Liver (tissue), 9 donors: ENCODE measurements around the gene YPEL4. TPM values are rescaled to one million over a fixed set of nuclear protein-coding genes. Genes with fewer than 3 reads are reported as not detected.
A peak's percentile ranks its signal among the peaks of the same experiment; 100 is the strongest.

Experiments
- DNase-seq: peaks from one replicate; pipeline ENCODE4 v3.0.0-alpha.2; 2017; ENCODE audit warnings: low spot score
- H3K27ac ChIP-seq, 2 donors: one replicate each; pipeline ENCODE4 v1.7.0; 2013; ENCODE audit warnings: inconsistent platforms in 2 of 2, low read length in 2 of 2, control low read depth in 1 of 2, low read depth in 1 of 2, mild to moderate bottlenecking in 1 of 2
- H3K27me3 ChIP-seq, 4 donors: one replicate each; pipeline versions ENCODE4 v1.6.1 to v1.7.0; 2013; ENCODE audit warnings: low read length in 3 of 4, inconsistent platforms in 1 of 4, mild to moderate bottlenecking in 1 of 4, moderate library complexity in 1 of 4; ENCODE audit not compliant: control insufficient read depth in 4 of 4, insufficient read depth in 4 of 4
- H3K36me3 ChIP-seq, 4 donors: one replicate each; pipeline versions ENCODE4 v1.6.1 to v1.7.0; 2013; ENCODE audit warnings: low read length in 3 of 4, mild to moderate bottlenecking in 3 of 4, low read depth in 1 of 4, moderate library complexity in 1 of 4; ENCODE audit not compliant: control insufficient read depth in 4 of 4, insufficient read depth in 3 of 4
- H3K4me1 ChIP-seq, 4 donors: one replicate each; pipeline versions ENCODE4 v1.6.1 to v1.7.0; 2013; ENCODE audit warnings: low read length in 3 of 4, mild to moderate bottlenecking in 3 of 4, moderate library complexity in 1 of 4; ENCODE audit not compliant: control insufficient read depth in 4 of 4, insufficient read depth in 4 of 4
- H3K4me3 ChIP-seq, 3 donors: one replicate each; pipeline versions ENCODE4 v1.6.1 to v1.7.0; 2013; ENCODE audit warnings: low read length in 3 of 3, control low read depth in 1 of 3, low read depth in 1 of 3, mild to moderate bottlenecking in 1 of 3
- H3K9ac ChIP-seq, 2 donors: one replicate each; pipeline ENCODE4 v1.7.0; 2013; ENCODE audit warnings: low read length in 2 of 2, mild to moderate bottlenecking in 2 of 2, moderate library complexity in 2 of 2, control low read depth in 1 of 2, low read depth in 1 of 2
- H3K9me3 ChIP-seq, 4 donors: one replicate each; pipeline versions ENCODE4 v1.6.1 to v1.7.0; 2013; ENCODE audit warnings: low read length in 3 of 4; ENCODE audit not compliant: control insufficient read depth in 4 of 4
- EGR1 ChIP-seq, 2 donors: IDR thresholded peaks; 2 replicates each; pipeline ENCODE4 v1.6.1; 2016 to 2018; ENCODE audit warnings: antibody characterized with exemption in 2 of 2, low read depth in 2 of 2
- FOXA1 ChIP-seq: IDR thresholded peaks from 2 replicates; pipeline ENCODE4 v1.6.1; 2016; ENCODE audit warnings: antibody characterized with exemption
- FOXA2 ChIP-seq: IDR thresholded peaks from 2 replicates; pipeline ENCODE4 v1.6.1; 2016; ENCODE audit warnings: antibody characterized with exemption
- GABPA ChIP-seq, 2 donors: IDR thresholded peaks in 1 of 2; conservative IDR thresholded peaks in 1 of 2; 2 replicates each; pipeline ENCODE4 v1.6.1; 2016; ENCODE audit warnings: antibody characterized with exemption in 2 of 2, mild to moderate bottlenecking in 1 of 2, moderate library complexity in 1 of 2
- HNF4A ChIP-seq, 2 donors: conservative IDR thresholded peaks; 2 replicates each; pipeline ENCODE4 v1.6.1; 2016; ENCODE audit warnings: antibody characterized with exemption in 2 of 2, mild to moderate bottlenecking in 2 of 2
- HNF4G ChIP-seq: IDR thresholded peaks from 2 replicates; pipeline ENCODE4 v1.6.1; 2016; ENCODE audit warnings: antibody characterized with exemption
- JUND ChIP-seq, 2 donors: IDR thresholded peaks; 2 replicates each; pipeline ENCODE4 v1.6.1; 2016; ENCODE audit warnings: antibody characterized with exemption in 2 of 2
- NR2F2 ChIP-seq: IDR thresholded peaks from 2 replicates; pipeline ENCODE4 v1.6.1; 2016; ENCODE audit warnings: antibody characterized with exemption
- RAD21 ChIP-seq, 2 donors: IDR thresholded peaks; 2 replicates each; pipeline ENCODE4 v1.6.1; 2016; ENCODE audit warnings: antibody characterized with exemption in 2 of 2, mild to moderate bottlenecking in 2 of 2
- REST ChIP-seq: IDR thresholded peaks from 2 replicates; pipeline ENCODE4 v1.6.1; 2016; ENCODE audit warnings: antibody characterized with exemption, mild to moderate bottlenecking
- RXRA ChIP-seq, 2 donors: IDR thresholded peaks; 2 replicates each; pipeline ENCODE4 v1.6.1; 2017 to 2018; ENCODE audit warnings: antibody characterized with exemption in 2 of 2, mild to moderate bottlenecking in 1 of 2
- SP1 ChIP-seq: IDR thresholded peaks from 2 replicates; pipeline ENCODE4 v1.6.1; 2018; ENCODE audit warnings: antibody characterized with exemption, mild to moderate bottlenecking
- TAF1 ChIP-seq: conservative IDR thresholded peaks from 2 replicates; pipeline ENCODE4 v1.6.1; 2016; ENCODE audit warnings: antibody characterized with exemption, mild to moderate bottlenecking
- YY1 ChIP-seq: IDR thresholded peaks from 2 replicates; pipeline ENCODE4 v1.6.1; 2016; ENCODE audit warnings: antibody characterized with exemption, mild to moderate bottlenecking
- ZBTB33 ChIP-seq: IDR thresholded peaks from 2 replicates; pipeline ENCODE4 v1.6.1; 2016; ENCODE audit warnings: antibody characterized with exemption
- WGBS: extraction: QIAGEN DNeasy Blood & Tissue Kit; methylation state at CpG from one replicate; pipeline ENCODE4 v1.1.7; 2013; 5-methylcytosine and 5-hydroxymethylcytosine counted together
- polyA plus RNA-seq, 2 donors: library from polyadenylated mRNA; stranded (reverse) in 1 of 2; unstranded in 1 of 2; fragments of 200-250 nt in 1 of 2; fragments of >200 nt in 1 of 2; fragmentation: Nextera tagmentation in 1 of 2; extraction: Ambion mirVana in 1 of 2; gene quantifications; one replicate each; pipeline versions ENCODE4 v1.2.1 to v1.2.3, GENCODE V29; 2013 to 2015
- total RNA-seq, 2 donors: library from RNA; depleted of rRNA; stranded (reverse); fragments of >200 nt; gene quantifications; one replicate each; pipeline ENCODE4 v1.2.3, GENCODE V29; 2014
- TF ChIP-seq, protein P1 (sequence below): IDR thresholded peaks from 2 replicates; pipeline ENCODE4 v1.6.1; 2016; ENCODE audit warnings: antibody characterized with exemption
- TF ChIP-seq, protein P2 (sequence below): IDR thresholded peaks from 2 replicates; pipeline ENCODE4 v1.6.1; 2016; ENCODE audit warnings: antibody characterized with exemption
- TF ChIP-seq, protein P3 (sequence below): fragments of 150-350 bp; IDR thresholded peaks from 2 replicates; pipeline ENCODE4 v1.5.1; 2017; ENCODE audit warnings: improper control_type of control experiment, low read depth, low read length; ENCODE audit not compliant: missing input control
- donor health status: healthy.
- donor health status: healthy.
- donor health status: healthy.
- donor health status: healthy.
- donor health status: healthy.

YPEL4 gene
- total and polyA plus RNA-seq, 4 donors = 0.08 to 19.9 (median 0.22) TPM

- TF ChIP-seq RAD21 (IDR thresholded peaks at IDR 0.05) (peak; percentile 13 to 21), HNF4G (no peak), NR2F2 (peak; percentile 32), HNF4A (conservative IDR thresholded peaks at IDR 0.05) (peak in 1 of 2 donors; percentile 21), SP1 (peak; percentile 83), RXRA (IDR thresholded peaks at IDR 0.05) (peak; percentile 48 to 61), JUND (IDR thresholded peaks at IDR 0.05) (peak; percentile 11 to 23), YY1 (peak; percentile 86), FOXA1 (no peak), EGR1 (IDR thresholded peaks at IDR 0.05; ENCODE audit: low read depth in 2 of 2) (peak; percentile 90 to 99), TAF1 (no peak), GABPA (IDR thresholded peaks at IDR 0.05 in 1 of 2, conservative IDR thresholded peaks at IDR 0.05 in 1 of 2) (peak; percentile 52 to 93), ZBTB33 (peak; percentile 98), REST (no peak), FOXA2 (no peak)
- TF ChIP-seq, protein P1, sequence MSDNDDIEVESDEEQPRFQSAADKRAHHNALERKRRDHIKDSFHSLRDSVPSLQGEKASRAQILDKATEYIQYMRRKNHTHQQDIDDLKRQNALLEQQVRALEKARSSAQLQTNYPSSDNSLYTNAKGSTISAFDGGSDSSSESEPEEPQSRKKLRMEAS = peak; percentile 99
- TF ChIP-seq, protein P2, sequence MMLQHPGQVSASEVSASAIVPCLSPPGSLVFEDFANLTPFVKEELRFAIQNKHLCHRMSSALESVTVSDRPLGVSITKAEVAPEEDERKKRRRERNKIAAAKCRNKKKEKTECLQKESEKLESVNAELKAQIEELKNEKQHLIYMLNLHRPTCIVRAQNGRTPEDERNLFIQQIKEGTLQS = no peak
- no peaks in the 10 kb centered on the region for H3K9me3 ChIP-seq
- peak within 1 kb of the TSS; percentile 86 to 97 for H3K9ac ChIP-seq
- H3K36me3 ChIP-seq = peaks cover 9 to 24% (median 15%) of the 10 kb centered on the region in 4 donors
- DNase-seq = peak; percentile 97
- H3K4me3 ChIP-seq = peak within 1 kb of the TSS; percentile 83 to 100 (median 87)
- H3K27me3 ChIP-seq = no peaks in the 10 kb centered on the region
- peaks cover 3 to 17% (median 8%) of the 10 kb centered on the region in 4 donors for H3K4me1 ChIP-seq
- peak within 1 kb of the TSS; percentile 90 to 91 for H3K27ac ChIP-seq
- WGBS = under 1% methylated on average over 45 of the region's 45 CpGs
These were observed 7.7 kb upstream of the YPEL4 start, which contains the start of gene CLP1 for GRCh38 chr11:57657194-57658022. CLP1 (plus strand) TSS chr11:57657762; CDS start chr11:57659477, 1,715 bp downstream.

GRCh38 chr11:57656885-57657193, 7.1 kb upstream of the YPEL4 start:
- Histone ChIP-seq H3K27me3 (no peaks in the 10 kb centered on the region), H3K4me1 (peaks cover 3 to 17% (median 8%) of the 10 kb centered on the region in 4 donors), H3K36me3 (peaks cover 9 to 22% (median 13%) of the 10 kb centered on the region in 4 donors), H3K9ac (peak overlapping the region; percentile 86 to 93), H3K27ac (peak overlapping the region; percentile 90 to 91), H3K9me3 (no peaks in the 10 kb centered on the region), H3K4me3 (peak overlapping the region in 2 of 3 donors; percentile 46 to 71)
- 31% methylated on average over 5 of the region's 5 CpGs for WGBS
- no peak for DNase-seq
- TF ChIP-seq TAF1 (no peak), NR2F2 (no peak), SP1 (no peak), GABPA (IDR thresholded peaks at IDR 0.05 in 1 of 2, conservative IDR thresholded peaks at IDR 0.05 in 1 of 2) (no peak), ZBTB33 (no peak), HNF4G (no peak), EGR1 (IDR thresholded peaks at IDR 0.05; ENCODE audit: low read depth in 2 of 2) (no peak), RXRA (IDR thresholded peaks at IDR 0.05) (no peak), JUND (IDR thresholded peaks at IDR 0.05) (no peak), FOXA2 (no peak), YY1 (no peak)
- TF ChIP-seq, protein P3, sequence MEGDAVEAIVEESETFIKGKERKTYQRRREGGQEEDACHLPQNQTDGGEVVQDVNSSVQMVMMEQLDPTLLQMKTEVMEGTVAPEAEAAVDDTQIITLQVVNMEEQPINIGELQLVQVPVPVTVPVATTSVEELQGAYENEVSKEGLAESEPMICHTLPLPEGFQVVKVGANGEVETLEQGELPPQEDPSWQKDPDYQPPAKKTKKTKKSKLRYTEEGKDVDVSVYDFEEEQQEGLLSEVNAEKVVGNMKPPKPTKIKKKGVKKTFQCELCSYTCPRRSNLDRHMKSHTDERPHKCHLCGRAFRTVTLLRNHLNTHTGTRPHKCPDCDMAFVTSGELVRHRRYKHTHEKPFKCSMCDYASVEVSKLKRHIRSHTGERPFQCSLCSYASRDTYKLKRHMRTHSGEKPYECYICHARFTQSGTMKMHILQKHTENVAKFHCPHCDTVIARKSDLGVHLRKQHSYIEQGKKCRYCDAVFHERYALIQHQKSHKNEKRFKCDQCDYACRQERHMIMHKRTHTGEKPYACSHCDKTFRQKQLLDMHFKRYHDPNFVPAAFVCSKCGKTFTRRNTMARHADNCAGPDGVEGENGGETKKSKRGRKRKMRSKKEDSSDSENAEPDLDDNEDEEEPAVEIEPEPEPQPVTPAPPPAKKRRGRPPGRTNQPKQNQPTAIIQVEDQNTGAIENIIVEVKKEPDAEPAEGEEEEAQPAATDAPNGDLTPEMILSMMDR = no peak
- TF ChIP-seq, protein P1 = no peak
